ENCODE data around the gene STX11. TPM values are rescaled to one million over a fixed set of nuclear protein-coding genes. Genes with fewer than 3 reads are reported as not detected.

Gene STX11
- polyA plus RNA-seq, 1 donor (not counting 4 experiments of a cell fraction or from before 2014, with no cell fraction given): 0.28 TPM

DNA sequence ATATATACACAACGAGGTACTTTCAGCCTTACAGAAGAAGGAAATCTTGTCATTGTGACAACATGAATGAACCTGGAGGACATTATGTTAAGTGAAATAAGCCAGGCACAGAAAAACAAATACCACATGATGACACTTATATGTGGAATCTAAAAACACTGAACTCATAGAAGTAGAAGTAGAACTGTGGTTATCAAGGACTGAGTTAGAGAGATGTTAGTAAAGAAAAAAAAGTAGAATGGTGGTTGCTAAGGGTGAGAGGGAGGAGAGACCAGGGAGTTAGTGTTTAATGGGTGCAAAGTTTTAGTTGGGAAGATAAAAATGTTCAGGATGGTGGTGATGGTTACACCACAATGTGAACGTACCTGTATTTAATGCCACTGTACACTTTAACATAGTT lies 4.8 kb upstream of the STX11 start:
- no peaks in the 10 kb centered on the region for H3K9me3 ChIP-seq (ENCODE audit: control insufficient read depth, low read depth, low read length)
- H3K4me2 ChIP-seq (ENCODE audit: control insufficient read depth, extremely low read depth, insufficient read depth, low read depth, low read length): no peak overlapping the region
- H3K4me1 ChIP-seq (ENCODE audit: control insufficient read depth, extremely low read depth, insufficient read depth, low read length): no peaks in the 10 kb centered on the region
- no peaks in the 10 kb centered on the region for H3K27me3 ChIP-seq (ENCODE audit: control insufficient read depth, extremely low read depth, insufficient read depth, low read length)
- H3K27ac ChIP-seq (ENCODE audit: control insufficient read depth, insufficient read depth, low read length): no peak overlapping the region
- H3K9me1 ChIP-seq (ENCODE audit: control insufficient read depth, extremely low read depth, insufficient read depth, low read length): no peaks in the 10 kb centered on the region
- H3K4me3 ChIP-seq (ENCODE audit: control insufficient read depth in 2 of 3, extremely low read depth in 1 of 3, insufficient read depth in 2 of 3, low read depth in 1 of 3, low read length in 3 of 3): no peak overlapping the region
- H2AFZ ChIP-seq (ENCODE audit: control insufficient read depth, low read length): no peak overlapping the region
- H3K79me2 ChIP-seq (ENCODE audit: control insufficient read depth, insufficient read depth, low read length): no peaks in the 10 kb centered on the region
- H4K20me1 ChIP-seq (ENCODE audit: control insufficient read depth, extremely low read depth, insufficient read depth, low read length): no peaks in the 10 kb centered on the region
- dilution Hi-C loops (cut with MboI; ENCODE audit: extremely low pct_ligation_motif_present, low sequenced_read_pairs): no loop called here
- no peak for DNase-seq (ENCODE audit: low read depth, low spot score)
- no peak for TF ChIP-seq CTCF (optimal IDR thresholded peaks at IDR 0.05 in 1 of 3, IDR thresholded peaks at IDR 0.05 in 1 of 3, conservative IDR thresholded peaks at IDR 0.05 in 1 of 3; ENCODE audit: extremely low read depth in 1 of 3, insufficient read depth in 2 of 3, low read length in 3 of 3)
- no peak for TF ChIP-seq EZH2 (IDR thresholded peaks at IDR 0.05; ENCODE audit: low read length)
- FAIRE-seq: no peak
- H3K9ac ChIP-seq (ENCODE audit: control insufficient read depth, extremely low read depth, insufficient read depth, low read length): no peak overlapping the region
- no peaks in the 10 kb centered on the region for H3K36me3 ChIP-seq (ENCODE audit: control insufficient read depth in 2 of 2, extremely low read depth in 1 of 2, insufficient read depth in 2 of 2, low read length in 2 of 2)

DNA sequence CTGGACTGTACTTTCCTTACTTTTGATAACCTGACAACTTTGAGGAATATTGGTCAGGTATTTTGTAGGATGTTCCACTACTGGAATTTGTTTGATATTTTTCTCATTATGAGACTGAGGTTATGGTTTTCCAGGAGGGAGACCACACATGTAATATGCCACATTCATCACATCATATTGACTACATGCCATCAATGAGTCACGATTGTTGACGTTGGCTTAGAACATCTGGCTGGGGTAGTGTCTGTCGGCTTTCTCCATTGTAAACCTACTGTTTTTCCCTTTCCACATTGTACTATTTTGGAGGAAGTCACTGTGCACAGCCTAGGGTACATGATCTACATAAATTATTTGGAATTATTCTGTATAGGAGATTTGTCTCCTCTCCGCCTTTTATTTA lies 1.4 kb upstream of the STX11 start:
- no peak for TF ChIP-seq CTCF (optimal IDR thresholded peaks at IDR 0.05 in 1 of 3, IDR thresholded peaks at IDR 0.05 in 1 of 3, conservative IDR thresholded peaks at IDR 0.05 in 1 of 3; ENCODE audit: extremely low read depth in 1 of 3, insufficient read depth in 2 of 3, low read length in 3 of 3)
- no peak for TF ChIP-seq EZH2 (IDR thresholded peaks at IDR 0.05; ENCODE audit: low read length)
- H4K20me1 ChIP-seq (ENCODE audit: control insufficient read depth, extremely low read depth, insufficient read depth, low read length): no peaks in the 10 kb centered on the region
- H3K9me1 ChIP-seq (ENCODE audit: control insufficient read depth, extremely low read depth, insufficient read depth, low read length): no peaks in the 10 kb centered on the region
- no peak overlapping the region for H2AFZ ChIP-seq (ENCODE audit: control insufficient read depth, low read length)
- dilution Hi-C loops (cut with MboI; ENCODE audit: extremely low pct_ligation_motif_present, low sequenced_read_pairs): no loop called here
- H3K9me3 ChIP-seq (ENCODE audit: control insufficient read depth, low read depth, low read length): no peaks in the 10 kb centered on the region
- peaks cover 6% of the 10 kb centered on the region for H3K4me1 ChIP-seq (ENCODE audit: control insufficient read depth, extremely low read depth, insufficient read depth, low read length)
- no peak overlapping the region for H3K4me3 ChIP-seq (ENCODE audit: control insufficient read depth in 2 of 3, extremely low read depth in 1 of 3, insufficient read depth in 2 of 3, low read depth in 1 of 3, low read length in 3 of 3)
- DNase-seq (ENCODE audit: low read depth, low spot score) (no peak), FAIRE-seq (no peak)
- H3K27ac ChIP-seq (ENCODE audit: control insufficient read depth, insufficient read depth, low read length): no peak overlapping the region
- H3K9ac ChIP-seq (ENCODE audit: control insufficient read depth, extremely low read depth, insufficient read depth, low read length): no peak overlapping the region
- no peak overlapping the region for H3K4me2 ChIP-seq (ENCODE audit: control insufficient read depth, extremely low read depth, insufficient read depth, low read depth, low read length)
- no peaks in the 10 kb centered on the region for H3K27me3 ChIP-seq (ENCODE audit: control insufficient read depth, extremely low read depth, insufficient read depth, low read length)
- no peaks in the 10 kb centered on the region for H3K79me2 ChIP-seq (ENCODE audit: control insufficient read depth, insufficient read depth, low read length)
- H3K36me3 ChIP-seq (ENCODE audit: control insufficient read depth in 2 of 2, extremely low read depth in 1 of 2, insufficient read depth in 2 of 2, low read length in 2 of 2): no peaks in the 10 kb centered on the region

Data from keratinocyte (primary cell).